Measurements from ENCODE around the gene SPAG9. TPM values are rescaled to one million over a fixed set of nuclear protein-coding genes. Genes with fewer than 3 reads are reported as not detected.
A peak's percentile ranks its signal among the peaks of the same experiment; 100 is the strongest.

The SPAG9 gene
- total RNA-seq, 1 experiment from 2014 or later: 54.3 TPM

- no peak overlapping the region for H2BK120ac ChIP-seq (ENCODE audit: low read depth, low read length, poor library complexity, severe bottlenecking)
- H3K4ac ChIP-seq (ENCODE audit: low read depth, low read length): no peak overlapping the region
- H2AK5ac ChIP-seq (ENCODE audit: insufficient read length, low read length): no peak overlapping the region
- no peak overlapping the region for H3K23ac ChIP-seq (ENCODE audit: insufficient read length, low read depth, low read length)
- H3K27ac ChIP-seq (ENCODE audit: insufficient read length, low read depth, low read length): no peak overlapping the region
- H3T11ph ChIP-seq (ENCODE audit: low read length): no peak overlapping the region
- Mint-ChIP-seq H3K36me3 (ENCODE audit: insufficient read depth in 1 of 3, low read depth in 3 of 3) (no peaks in the 10 kb centered on the region), H3K4me1 (peaks cover 41 to 46% of the 10 kb centered on the region in 2 experiments), H3K9me3 (no peaks in the 10 kb centered on the region), H3K27me3 (ENCODE audit: low read depth) (no peaks in the 10 kb centered on the region), H3K4me3 (no peak overlapping the region), H3K27ac (peak overlapping the region in 1 of 3 experiments; percentile 92; a peak in 2 of 7 replicates)
- H2BK12ac ChIP-seq (ENCODE audit: insufficient read length, low read depth, low read length): no peak overlapping the region
- WGBS (ENCODE audit: extremely low coverage, insufficient read length, low lambda C conversion rate): no CpG with 5 or more reads among the region's 17 CpGs
- no peak overlapping the region for H4K5ac ChIP-seq (ENCODE audit: insufficient read length, low read depth, low read length)
- H3K56ac ChIP-seq (ENCODE audit: insufficient read length, low read depth, low read length): no peak overlapping the region
- H3K4me1 ChIP-seq (ENCODE audit: insufficient read depth, low read length): peaks cover 3% of the 10 kb centered on the region; the same call in 1 of the 2 replicates
- H2BK5ac ChIP-seq (ENCODE audit: insufficient read length, low read length): no peak overlapping the region
- no peak overlapping the region for H4K91ac ChIP-seq (ENCODE audit: insufficient read length, low read depth, low read length)
- H2AFZ ChIP-seq (ENCODE audit: low read length): no peak overlapping the region
- no peak overlapping the region for H3K9ac ChIP-seq (ENCODE audit: extremely low read depth, insufficient read length, low read length)
- H2BK20ac ChIP-seq (ENCODE audit: low read depth, low read length, poor library complexity, severe bottlenecking): no peak overlapping the region
- H3K79me2 ChIP-seq (ENCODE audit: insufficient read depth, low read length): no peaks in the 10 kb centered on the region
- H4K8ac ChIP-seq (replicated peaks; ENCODE audit: insufficient read length, low read depth, low read length): no peak overlapping the region
- no peak overlapping the region for H3K4me2 ChIP-seq (ENCODE audit: insufficient read depth, insufficient read length, low read length)
- H4K20me1 ChIP-seq (ENCODE audit: control insufficient read depth, insufficient read depth, insufficient read length): no peaks in the 10 kb centered on the region
- peak overlapping the region; percentile 32 for H3K18ac ChIP-seq (ENCODE audit: insufficient read length, low read depth, low read length)
- no peaks in the 10 kb centered on the region for H3K23me2 ChIP-seq (ENCODE audit: insufficient read length, low read depth, low read length, poor library complexity, severe bottlenecking)
- no peaks in the 10 kb centered on the region for H3K79me1 ChIP-seq (ENCODE audit: insufficient read depth, low read depth, low read length, poor library complexity, severe bottlenecking)
- no peaks in the 10 kb centered on the region for H3K9me3 ChIP-seq (ENCODE audit: control insufficient read depth, low read depth, low read length)
- TF ChIP-seq CTCF (conservative IDR thresholded peaks at IDR 0.05): no peak
- H2BK15ac ChIP-seq (ENCODE audit: low read depth, low read length): no peak overlapping the region
- peak; percentile 93 for DNase-seq
- H3K27me3 ChIP-seq (ENCODE audit: insufficient read depth, low read length): no peaks in the 10 kb centered on the region
- peak overlapping the region; percentile 23; the same call in 1 of the 2 replicates for H3K14ac ChIP-seq (ENCODE audit: insufficient read depth, low read length)
These were observed 166.7 kb downstream of the SPAG9 start for GRCh38 chr17:50953831-50954601.

All from H9 (cell line).